ENCODE results near the gene TOM1L2.

Gene TOM1L2

GRCh38 chr17:17837966-17838962 is 133.9 kb downstream of the TOM1L2 start:
- H3K4me3 Mint-ChIP-seq = peak overlapping the region; percentile 91
- no peaks in the 10 kb centered on the region for H3K27me3 Mint-ChIP-seq
- H3K27ac Mint-ChIP-seq (ENCODE audit: low read depth) = peak overlapping the region; percentile 99
- H3K36me3 Mint-ChIP-seq (ENCODE audit: insufficient read depth) = peaks cover 42% of the 10 kb centered on the region
- DNase-seq (ENCODE audit: low spot score in 2 of 2) (no peak), ATAC-seq (replicated peaks; ENCODE audit: extremely low read depth, poor library complexity, severe bottlenecking) (no peak)
- H3K9me3 Mint-ChIP-seq = no peaks in the 10 kb centered on the region
- H3K4me1 Mint-ChIP-seq = peaks cover 43% of the 10 kb centered on the region

- ATAC-seq (replicated peaks; ENCODE audit: extremely low read depth, poor library complexity, severe bottlenecking) (no peak), DNase-seq (ENCODE audit: low spot score in 2 of 2) (no peak)
- H3K36me3 Mint-ChIP-seq (ENCODE audit: insufficient read depth) = peaks cover 42% of the 10 kb centered on the region
- no peaks in the 10 kb centered on the region for H3K9me3 Mint-ChIP-seq
- H3K4me3 Mint-ChIP-seq = peak overlapping the region; percentile 91
- H3K27me3 Mint-ChIP-seq = no peaks in the 10 kb centered on the region
- H3K4me1 Mint-ChIP-seq = peaks cover 45% of the 10 kb centered on the region
- peak overlapping the region; percentile 99 for H3K27ac Mint-ChIP-seq (ENCODE audit: low read depth)
Observed at GRCh38 chr17:17837380-17837821, 134.8 kb downstream of the TOM1L2 start.

GRCh38 chr17:17836818-17837379 is 135.3 kb downstream of the TOM1L2 start, which contains the start of gene SREBF1:
Gene SREBF1 (minus strand): TSS chr17:17836986. CDS start chr17:17836817, 169 bp downstream.
- peak; percentile 41 for ATAC-seq (replicated peaks; ENCODE audit: extremely low read depth, poor library complexity, severe bottlenecking)
- DNase-seq (ENCODE audit: low spot score in 2 of 2) = peak; percentile 39 to 41
- Mint-ChIP-seq H3K36me3 (ENCODE audit: insufficient read depth) (peaks cover 42% of the 10 kb centered on the region), H3K9me3 (no peaks in the 10 kb centered on the region), H3K4me1 (peaks cover 50% of the 10 kb centered on the region), H3K4me3 (peak within 1 kb of the TSS; percentile 91), H3K27ac (ENCODE audit: low read depth) (peak within 1 kb of the TSS; percentile 99), H3K27me3 (no peaks in the 10 kb centered on the region)

GRCh38 chr17:17836250-17836817 is 135.9 kb downstream of the TOM1L2 start:
- peaks cover 42% of the 10 kb centered on the region for H3K36me3 Mint-ChIP-seq (ENCODE audit: insufficient read depth)
- DNase-seq (ENCODE audit: low spot score in 2 of 2) (peak; percentile 97 to 98), ATAC-seq (replicated peaks; ENCODE audit: extremely low read depth, poor library complexity, severe bottlenecking) (peak; percentile 76)
- no peaks in the 10 kb centered on the region for H3K9me3 Mint-ChIP-seq
- H3K4me3 Mint-ChIP-seq = peak overlapping the region; percentile 91
- peak overlapping the region; percentile 99 for H3K27ac Mint-ChIP-seq (ENCODE audit: low read depth)
- peaks cover 54% of the 10 kb centered on the region for H3K4me1 Mint-ChIP-seq
- no peaks in the 10 kb centered on the region for H3K27me3 Mint-ChIP-seq

- Mint-ChIP-seq H3K4me1 (peaks cover 48% of the 10 kb centered on the region), H3K36me3 (ENCODE audit: insufficient read depth) (peaks cover 37% of the 10 kb centered on the region), H3K27me3 (no peaks in the 10 kb centered on the region), H3K4me3 (peak overlapping the region; percentile 91), H3K27ac (ENCODE audit: low read depth) (peak overlapping the region; percentile 99), H3K9me3 (no peaks in the 10 kb centered on the region)
- DNase-seq (ENCODE audit: low spot score in 2 of 2) (no peak), ATAC-seq (replicated peaks; ENCODE audit: extremely low read depth, poor library complexity, severe bottlenecking) (no peak)
Observed at GRCh38 chr17:17835415-17836249, 136.6 kb downstream of the TOM1L2 start.

GRCh38 chr17:17834974-17835373 is 137.2 kb downstream of the TOM1L2 start:
- Mint-ChIP-seq H3K36me3 (ENCODE audit: insufficient read depth) (peaks cover 37% of the 10 kb centered on the region), H3K27ac (ENCODE audit: low read depth) (peak overlapping the region; percentile 99), H3K27me3 (no peaks in the 10 kb centered on the region), H3K9me3 (no peaks in the 10 kb centered on the region), H3K4me1 (peaks cover 47% of the 10 kb centered on the region), H3K4me3 (peak overlapping the region; percentile 91)
- DNase-seq (ENCODE audit: low spot score in 2 of 2) (no peak), ATAC-seq (replicated peaks; ENCODE audit: extremely low read depth, poor library complexity, severe bottlenecking) (no peak)

GRCh38 chr17:17833658-17834357 is 138.4 kb downstream of the TOM1L2 start:
- H3K9me3 Mint-ChIP-seq = no peaks in the 10 kb centered on the region
- H3K36me3 Mint-ChIP-seq (ENCODE audit: insufficient read depth) = peaks cover 40% of the 10 kb centered on the region
- DNase-seq (ENCODE audit: low spot score in 2 of 2) (no peak), ATAC-seq (replicated peaks; ENCODE audit: extremely low read depth, poor library complexity, severe bottlenecking) (no peak)
- H3K27ac Mint-ChIP-seq (ENCODE audit: low read depth) = peak overlapping the region; percentile 99
- H3K4me3 Mint-ChIP-seq = peak overlapping the region; percentile 91
- H3K4me1 Mint-ChIP-seq = peaks cover 47% of the 10 kb centered on the region
- H3K27me3 Mint-ChIP-seq = no peaks in the 10 kb centered on the region

- DNase-seq (ENCODE audit: low spot score in 2 of 2) = no peak
- H3K27ac Mint-ChIP-seq (ENCODE audit: low read depth) = no peak overlapping the region
- no peak overlapping the region for H3K4me3 Mint-ChIP-seq
- H3K9me3 Mint-ChIP-seq = no peaks in the 10 kb centered on the region
- no peak for ATAC-seq (replicated peaks; ENCODE audit: extremely low read depth, poor library complexity, severe bottlenecking)
- peaks cover 46% of the 10 kb centered on the region for H3K36me3 Mint-ChIP-seq (ENCODE audit: insufficient read depth)
- peaks cover 50% of the 10 kb centered on the region for H3K4me1 Mint-ChIP-seq
- H3K27me3 Mint-ChIP-seq = no peaks in the 10 kb centered on the region
Observed at GRCh38 chr17:17832032-17832363, 140.2 kb downstream of the TOM1L2 start.

GRCh38 chr17:17831208-17832031 is 140.8 kb downstream of the TOM1L2 start:
- DNase-seq (ENCODE audit: low spot score in 2 of 2) (no peak), ATAC-seq (replicated peaks; ENCODE audit: extremely low read depth, poor library complexity, severe bottlenecking) (no peak)
- no peaks in the 10 kb centered on the region for H3K9me3 Mint-ChIP-seq
- no peak overlapping the region for H3K4me3 Mint-ChIP-seq
- no peak overlapping the region for H3K27ac Mint-ChIP-seq (ENCODE audit: low read depth)
- H3K27me3 Mint-ChIP-seq = no peaks in the 10 kb centered on the region
- peaks cover 41% of the 10 kb centered on the region for H3K36me3 Mint-ChIP-seq (ENCODE audit: insufficient read depth)
- peaks cover 54% of the 10 kb centered on the region for H3K4me1 Mint-ChIP-seq

GRCh38 chr17:17830740-17831207 is 141.4 kb downstream of the TOM1L2 start:
- Mint-ChIP-seq H3K4me1 (peaks cover 57% of the 10 kb centered on the region), H3K27ac (ENCODE audit: low read depth) (no peak overlapping the region), H3K36me3 (ENCODE audit: insufficient read depth) (peaks cover 39% of the 10 kb centered on the region), H3K27me3 (no peaks in the 10 kb centered on the region), H3K4me3 (no peak overlapping the region), H3K9me3 (no peaks in the 10 kb centered on the region)
- DNase-seq (ENCODE audit: low spot score in 2 of 2) (no peak), ATAC-seq (replicated peaks; ENCODE audit: extremely low read depth, poor library complexity, severe bottlenecking) (no peak)

GRCh38 chr17:17830269-17830567 is 142.0 kb downstream of the TOM1L2 start:
- H3K4me1 Mint-ChIP-seq = peaks cover 54% of the 10 kb centered on the region
- peaks cover 36% of the 10 kb centered on the region for H3K36me3 Mint-ChIP-seq (ENCODE audit: insufficient read depth)

More at GRCh38 chr17:17830269-17830567, 142.0 kb downstream of the TOM1L2 start:
- no peak for DNase-seq (ENCODE audit: low spot score in 2 of 2)
- no peak for ATAC-seq (replicated peaks; ENCODE audit: extremely low read depth, poor library complexity, severe bottlenecking)
- Mint-ChIP-seq H3K9me3 (no peaks in the 10 kb centered on the region), H3K27ac (ENCODE audit: low read depth) (no peak overlapping the region), H3K27me3 (no peaks in the 10 kb centered on the region), H3K4me3 (no peak overlapping the region)

All from central memory CD8-positive, alpha-beta T cell (primary cell).